K562 (cell line): Measurements from ENCODE around the gene ANK3. TPM values are rescaled to one million over a fixed set of nuclear protein-coding genes. Genes with fewer than 3 reads are reported as not detected.
A peak's percentile ranks its signal among the peaks of the same experiment; 100 is the strongest.

ENCODE experiments used
- CC2D1A ChIP-seq: fragments of 450-650 bp; IDR thresholded peaks from 2 replicates; pipeline ENCODE4 v1.6.1; 2017; ENCODE audit warnings: mild to moderate bottlenecking
- CREB1 ChIP-seq, 2 experiments: sonication (generic) in 1 of 2; formaldehyde crosslinking in 1 of 2; IDR thresholded peaks; 2 replicates each; pipeline versions ENCODE4 v1.6.1 to v1.8.0; 2012 to 2022; ENCODE audit warnings: inconsistent platforms in 1 of 2, mild to moderate bottlenecking in 1 of 2, missing genetic modification reagents in 1 of 2, moderate library complexity in 1 of 2
- CTBP1 ChIP-seq: fragments of 450-650 bp; IDR thresholded peaks from 2 replicates; pipeline ENCODE4 v1.6.1; 2016; ENCODE audit warnings: borderline replicate concordance
- DMBX1 ChIP-seq: fragments of 250-450 bp; sonication (Bioruptor Pico); IDR thresholded peaks from 2 replicates; pipeline ENCODE4 v1.8.0; 2022; ENCODE audit warnings: inconsistent platforms, mild to moderate bottlenecking, moderate library complexity, borderline replicate concordance
- GMEB1 ChIP-seq: fragments of 250-450 bp; sonication (Bioruptor Pico); IDR thresholded peaks from 2 replicates; pipeline ENCODE4 v1.4.0; 2020; ENCODE audit warnings: mild to moderate bottlenecking
- NCOA1 ChIP-seq: fragments of 450-650 bp; IDR thresholded peaks from 2 replicates; pipeline ENCODE4 v1.6.1; 2016; ENCODE audit warnings: low read depth
- NRF1 ChIP-seq, 2 experiments: fragments of 450-650 bp; IDR thresholded peaks in 1 of 2; conservative IDR thresholded peaks in 1 of 2; 2 replicates each; pipeline ENCODE4 v1.6.1; 2014; ENCODE audit warnings: mild to moderate bottlenecking in 2 of 2
- POLR2H ChIP-seq: IDR thresholded peaks from 2 replicates; pipeline ENCODE4 v1.6.1; 2016; ENCODE audit warnings: missing genetic modification characterization, low read depth, mild to moderate bottlenecking, control low read depth, missing compliant biosample characterization, moderate library complexity
- SMARCB1 ChIP-seq: IDR thresholded peaks from 2 replicates; pipeline ENCODE4 v1.6.1; 2011; ENCODE audit warnings: improper control_type of control experiment, low read depth; ENCODE audit not compliant: insufficient read length
- SREBF1 ChIP-seq: fragments of 150-350 bp; IDR thresholded peaks from 2 replicates; pipeline ENCODE4 v1.6.1; 2014; ENCODE audit warnings: antibody characterized with exemption, low read depth, low read length, borderline replicate concordance
- TAL1 ChIP-seq: fragments of 450-650 bp; IDR thresholded peaks from 2 replicates; pipeline ENCODE4 v1.6.1; 2016; ENCODE audit warnings: mild to moderate bottlenecking
- TCF7 ChIP-seq: sonication (generic); IDR thresholded peaks from 2 replicates; pipeline ENCODE4 v1.6.1; 2016; ENCODE audit warnings: antibody characterized with exemption, borderline replicate concordance
- ZNF507 ChIP-seq: conservative IDR thresholded peaks from 2 replicates; pipeline ENCODE4 v1.6.1; 2017; ENCODE audit warnings: missing genetic modification characterization, missing compliant biosample characterization
- ZNF79 ChIP-seq: fragments of 250-450 bp; sonication (Bioruptor Pico); IDR thresholded peaks from 2 replicates; pipeline ENCODE4 v1.4.0; 2020; ENCODE audit warnings: low read depth, mild to moderate bottlenecking, moderate library complexity
- polyA plus RNA-seq, 8 experiments: library from polyadenylated mRNA; depleted of rRNA in 4 of 8; stranded (reverse) in 5 of 8; unstranded in 3 of 8; fragments of >200 nt; fragmentation: Nextera tagmentation in 2 of 8; fragmentation: Illumina TruSeq in 1 of 8; extraction: Ambion mirVana in 2 of 8; extraction: Trizol in 1 of 8; gene quantifications; 2 replicates each; pipeline versions ENCODE4 v1.2.1 to v1.2.3, GENCODE V29; 2011 to 2014; ENCODE audit warnings: inconsistent platforms in 1 of 8, missing spikeins in 1 of 8
- total RNA-seq, 7 experiments: library from RNA; depleted of rRNA in 6 of 7; stranded (reverse); fragments of >200 nt in 6 of 7; fragmentation: Illumina TruSeq in 2 of 7; extraction: Trizol in 2 of 7; gene quantifications; 2 replicates each; pipeline versions ENCODE4 v1.2.1 to v1.2.3, GENCODE V29; 2011 to 2021; ENCODE audit warnings: low replicate concordance in 1 of 7
- TF ChIP-seq, protein P1 (sequence below): fragments of 450-650 bp; IDR thresholded peaks from 2 replicates; pipeline ENCODE4 v1.6.1; 2016; ENCODE audit warnings: antibody characterized with exemption
- TF ChIP-seq, protein P2 (sequence below): fragments of 450-650 bp; formaldehyde crosslinking; IDR thresholded peaks from 2 replicates; pipeline ENCODE4 v1.4.0; 2022; ENCODE audit warnings: mild to moderate bottlenecking, moderate library complexity
- TF ChIP-seq, protein P3 (sequence below): fragments of 250-450 bp; sonication (Bioruptor Pico); IDR thresholded peaks from 2 replicates; pipeline ENCODE4 v1.5.0; 2020; ENCODE audit warnings: mild to moderate bottlenecking
- TF ChIP-seq, protein P4 (sequence below): fragments of 250-450 bp; sonication (Bioruptor Pico); IDR thresholded peaks from 2 replicates; pipeline ENCODE4 v1.5.0; 2020; ENCODE audit warnings: mild to moderate bottlenecking, borderline replicate concordance
- TF ChIP-seq, protein P5 (sequence below), 2 experiments: fragments of 450-650 bp in 1 of 2; sonication (generic) in 1 of 2; formaldehyde crosslinking in 1 of 2; IDR thresholded peaks in 1 of 2; conservative IDR thresholded peaks in 1 of 2; 2 replicates each; pipeline versions ENCODE4 v1.6.1 to v1.8.1; 2016 to 2023; ENCODE audit warnings: mild to moderate bottlenecking in 2 of 2, moderate library complexity in 2 of 2, inconsistent platforms in 1 of 2, missing genetic modification reagents in 1 of 2

ANK3 gene
- total and polyA plus RNA-seq, 9 of the 15 experiments (the other 6 are each of a cell fraction or from before 2014, with no cell fraction given): 10.0 to 32.3 (median 17.9) TPM

DNA sequence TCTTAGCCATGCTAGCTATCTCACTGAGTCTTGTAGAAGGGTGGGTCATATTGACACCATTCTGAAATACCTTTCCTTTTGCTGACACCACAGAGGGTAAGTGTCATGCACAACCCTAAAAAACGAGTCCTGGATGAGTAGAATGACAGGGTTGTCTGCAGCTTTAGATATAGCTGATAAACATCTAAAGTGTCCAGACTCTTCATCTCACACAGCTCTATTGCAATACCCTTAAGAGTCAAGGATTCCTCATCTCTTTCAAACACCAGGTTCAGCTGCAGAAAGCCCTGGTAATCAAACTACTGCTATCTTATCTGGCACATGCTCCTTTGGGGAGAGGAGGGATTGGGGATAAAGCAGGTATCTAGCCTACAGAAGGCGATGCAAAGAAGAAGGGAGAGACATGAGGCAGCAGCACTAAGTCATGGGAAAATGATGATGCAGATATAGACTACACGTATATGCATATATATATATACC is 127.0 kb downstream of the ANK3 start (continued):
- TF ChIP-seq ZNF79 (no peak; the same call in 1 of the 2 replicates), POLR2H (tag) (no peak), SMARCB1 (no peak), GMEB1 (CRISPR knock-in tag) (peak; percentile 57), CREB1 (IDR thresholded peaks at IDR 0.05) (peak; percentile 61; the same call in 1 of the 2 replicates), CREB1 (CRISPR knock-in tag; IDR thresholded peaks at IDR 0.05) (peak; percentile 16; the same call in 1 of the 2 replicates), ZNF507 (tag) (no peak), NCOA1 (peak; percentile 85), NRF1 (conservative IDR thresholded peaks at IDR 0.05 in 1 of 2, IDR thresholded peaks at IDR 0.05 in 1 of 2) (peak; percentile 45 to 48; a peak in 3 of 4 replicates), CTBP1 (peak; percentile 100), TAL1 (peak; percentile 99), DMBX1 (CRISPR knock-in tag) (peak; percentile 91), CC2D1A (peak; percentile 93; the same call in 1 of the 2 replicates), SREBF1 (no peak), TCF7 (0 out of 2 replicates have a peak, but pooled peaks have one; percentile 43)
- TF ChIP-seq, protein P1, sequence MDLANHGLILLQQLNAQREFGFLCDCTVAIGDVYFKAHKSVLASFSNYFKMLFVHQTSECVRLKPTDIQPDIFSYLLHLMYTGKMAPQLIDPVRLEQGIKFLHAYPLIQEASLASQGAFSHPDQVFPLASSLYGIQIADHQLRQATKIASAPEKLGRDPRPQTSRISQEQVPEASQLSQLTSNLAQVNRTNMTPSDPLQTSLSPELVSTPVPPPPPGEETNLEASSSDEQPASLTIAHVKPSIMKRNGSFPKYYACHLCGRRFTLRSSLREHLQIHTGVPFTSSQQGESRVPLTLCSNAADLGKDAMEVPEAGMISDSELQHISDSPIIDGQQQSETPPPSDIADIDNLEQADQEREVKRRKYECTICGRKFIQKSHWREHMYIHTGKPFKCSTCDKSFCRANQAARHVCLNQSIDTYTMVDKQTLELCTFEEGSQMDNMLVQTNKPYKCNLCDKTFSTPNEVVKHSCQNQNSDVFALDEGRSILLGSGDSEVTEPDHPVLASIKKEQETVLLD: peak; percentile 51; the same call in 1 of the 2 replicates
- TF ChIP-seq, protein P2, sequence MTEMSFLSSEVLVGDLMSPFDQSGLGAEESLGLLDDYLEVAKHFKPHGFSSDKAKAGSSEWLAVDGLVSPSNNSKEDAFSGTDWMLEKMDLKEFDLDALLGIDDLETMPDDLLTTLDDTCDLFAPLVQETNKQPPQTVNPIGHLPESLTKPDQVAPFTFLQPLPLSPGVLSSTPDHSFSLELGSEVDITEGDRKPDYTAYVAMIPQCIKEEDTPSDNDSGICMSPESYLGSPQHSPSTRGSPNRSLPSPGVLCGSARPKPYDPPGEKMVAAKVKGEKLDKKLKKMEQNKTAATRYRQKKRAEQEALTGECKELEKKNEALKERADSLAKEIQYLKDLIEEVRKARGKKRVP: peak; percentile 68; the same call in 1 of the 2 replicates
- TF ChIP-seq, protein P3, sequence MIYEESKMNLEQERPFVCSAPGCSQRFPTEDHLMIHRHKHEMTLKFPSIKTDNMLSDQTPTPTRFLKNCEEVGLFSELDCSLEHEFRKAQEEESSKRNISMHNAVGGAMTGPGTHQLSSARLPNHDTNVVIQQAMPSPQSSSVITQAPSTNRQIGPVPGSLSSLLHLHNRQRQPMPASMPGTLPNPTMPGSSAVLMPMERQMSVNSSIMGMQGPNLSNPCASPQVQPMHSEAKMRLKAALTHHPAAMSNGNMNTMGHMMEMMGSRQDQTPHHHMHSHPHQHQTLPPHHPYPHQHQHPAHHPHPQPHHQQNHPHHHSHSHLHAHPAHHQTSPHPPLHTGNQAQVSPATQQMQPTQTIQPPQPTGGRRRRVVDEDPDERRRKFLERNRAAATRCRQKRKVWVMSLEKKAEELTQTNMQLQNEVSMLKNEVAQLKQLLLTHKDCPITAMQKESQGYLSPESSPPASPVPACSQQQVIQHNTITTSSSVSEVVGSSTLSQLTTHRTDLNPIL: no peak
- TF ChIP-seq, protein P4, sequence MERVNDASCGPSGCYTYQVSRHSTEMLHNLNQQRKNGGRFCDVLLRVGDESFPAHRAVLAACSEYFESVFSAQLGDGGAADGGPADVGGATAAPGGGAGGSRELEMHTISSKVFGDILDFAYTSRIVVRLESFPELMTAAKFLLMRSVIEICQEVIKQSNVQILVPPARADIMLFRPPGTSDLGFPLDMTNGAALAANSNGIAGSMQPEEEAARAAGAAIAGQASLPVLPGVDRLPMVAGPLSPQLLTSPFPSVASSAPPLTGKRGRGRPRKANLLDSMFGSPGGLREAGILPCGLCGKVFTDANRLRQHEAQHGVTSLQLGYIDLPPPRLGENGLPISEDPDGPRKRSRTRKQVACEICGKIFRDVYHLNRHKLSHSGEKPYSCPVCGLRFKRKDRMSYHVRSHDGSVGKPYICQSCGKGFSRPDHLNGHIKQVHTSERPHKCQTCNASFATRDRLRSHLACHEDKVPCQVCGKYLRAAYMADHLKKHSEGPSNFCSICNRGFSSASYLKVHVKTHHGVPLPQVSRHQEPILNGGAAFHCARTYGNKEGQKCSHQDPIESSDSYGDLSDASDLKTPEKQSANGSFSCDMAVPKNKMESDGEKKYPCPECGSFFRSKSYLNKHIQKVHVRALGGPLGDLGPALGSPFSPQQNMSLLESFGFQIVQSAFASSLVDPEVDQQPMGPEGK (CRISPR knock-in tag): no peak
- TF ChIP-seq, protein P5, sequence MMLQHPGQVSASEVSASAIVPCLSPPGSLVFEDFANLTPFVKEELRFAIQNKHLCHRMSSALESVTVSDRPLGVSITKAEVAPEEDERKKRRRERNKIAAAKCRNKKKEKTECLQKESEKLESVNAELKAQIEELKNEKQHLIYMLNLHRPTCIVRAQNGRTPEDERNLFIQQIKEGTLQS (IDR thresholded peaks at IDR 0.05): peak; percentile 69; the same call in 1 of the 2 replicates
- TF ChIP-seq, protein P5 (CRISPR knock-in tag; conservative IDR thresholded peaks at IDR 0.05): no peak
